GM18526 (cell line): ENCODE data around the gene CDK5.

ENCODE experiments used
- POLR2A ChIP-seq: IDR thresholded peaks from 3 replicates; pipeline ENCODE4 v1.6.1; 2011; ENCODE audit not compliant: insufficient read length; ENCODE audit errors: extremely low read depth

The CDK5 gene

DNA sequence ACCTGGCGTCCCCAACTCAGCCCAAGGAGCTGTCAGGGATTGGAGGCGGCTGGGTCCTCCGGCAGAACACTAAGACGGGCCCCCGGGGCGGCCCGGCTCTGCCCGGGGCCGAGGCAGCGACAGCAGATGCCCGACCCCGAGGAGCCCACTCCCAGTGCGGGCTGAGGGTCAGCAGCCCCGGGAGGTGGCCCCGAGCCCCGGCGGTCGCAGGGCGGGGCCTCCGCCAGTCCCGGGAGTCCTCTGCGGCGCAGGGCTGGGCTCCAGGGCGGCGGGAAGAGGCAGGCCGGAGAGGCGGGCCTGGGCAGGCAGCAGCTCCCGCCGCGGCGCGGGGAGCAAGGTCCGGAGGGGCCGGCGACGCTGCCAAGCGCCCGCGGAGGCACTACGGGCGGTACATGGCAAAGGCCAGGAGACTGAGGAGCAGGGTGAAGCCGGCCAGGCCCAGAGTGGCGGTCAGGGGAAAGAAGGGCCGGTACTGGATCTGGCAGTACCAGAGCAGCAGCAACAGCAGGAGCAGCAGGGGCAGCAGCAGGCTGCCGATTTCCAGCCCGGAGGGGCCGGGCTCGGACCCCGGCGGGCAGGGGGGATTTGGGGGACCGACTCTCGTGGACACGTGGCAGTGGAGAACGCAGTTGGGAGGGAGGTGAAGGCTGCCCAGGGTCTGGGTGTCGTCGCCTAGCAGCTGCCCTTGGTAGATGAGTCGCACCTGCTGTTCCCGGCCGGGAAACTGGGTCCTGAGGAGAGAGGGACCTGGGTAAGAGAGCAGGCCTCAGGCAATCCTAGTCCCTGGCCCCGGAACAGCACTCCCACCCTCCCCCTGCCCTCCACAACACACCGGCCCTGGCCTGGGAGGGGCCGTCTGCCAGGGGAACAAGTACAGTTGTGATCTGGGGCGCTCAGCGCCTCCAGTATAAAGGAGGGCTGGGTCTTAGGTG, 23.7 kb upstream of the CDK5 start:
- no peak for TF ChIP-seq POLR2A

- peak; percentile 86 for TF ChIP-seq POLR2A
Observed at GRCh38 chr7:151080522-151081169, 22.9 kb upstream of the CDK5 start, which contains the start of gene FASTK. Gene FASTK (minus strand): TSS chr7:151080809. CDS start chr7:151080766, 43 bp downstream.

- TF ChIP-seq POLR2A: no peak
Observed at GRCh38 chr7:151080067-151080521, 22.4 kb upstream of the CDK5 start.

DNA sequence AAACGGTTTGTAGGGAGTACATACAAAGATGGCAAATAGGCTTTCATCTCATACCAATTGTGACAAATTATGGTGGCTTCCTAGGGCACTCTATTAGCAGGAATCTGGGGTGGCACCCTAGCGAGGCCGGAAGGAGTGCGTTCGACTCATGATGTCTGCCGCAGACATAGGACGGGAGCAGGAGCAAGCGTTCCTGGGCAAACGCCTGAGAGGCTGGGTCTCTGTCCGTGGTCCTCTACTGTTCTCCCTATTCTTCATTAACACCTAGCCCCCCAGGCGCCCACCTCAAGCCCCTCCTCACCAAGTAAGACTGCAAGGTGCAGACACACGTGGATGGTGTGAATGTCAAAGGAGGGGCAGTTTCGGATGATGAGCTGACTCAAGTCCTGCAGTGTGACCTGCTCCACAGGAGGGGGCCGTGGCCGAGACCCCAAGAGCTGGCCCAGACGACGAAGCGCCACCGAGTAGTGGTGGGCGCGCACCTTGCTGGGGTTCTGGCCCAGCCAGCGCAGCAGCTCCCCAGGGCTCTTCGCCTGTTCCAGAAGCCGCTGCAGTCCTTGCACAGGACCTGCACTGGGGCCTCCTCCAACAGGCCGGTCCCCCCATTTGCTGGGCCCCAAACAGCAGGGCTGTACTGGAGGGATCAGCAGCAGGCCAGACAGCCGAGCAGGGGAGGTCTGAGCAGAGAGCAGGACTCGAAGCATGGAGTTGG, 21.7 kb upstream of the CDK5 start:
- no peak for TF ChIP-seq POLR2A

GRCh38 chr7:151078233-151079040, 20.7 kb upstream of the CDK5 start:
- TF ChIP-seq POLR2A: no peak

- no peak for TF ChIP-seq POLR2A
Observed at GRCh38 chr7:151077705-151078232, 20.1 kb upstream of the CDK5 start.

- TF ChIP-seq POLR2A: no peak
Observed at GRCh38 chr7:151076863-151077704, 19.4 kb upstream of the CDK5 start.

GRCh38 chr7:151075978-151076426, 18.3 kb upstream of the CDK5 start:
- TF ChIP-seq POLR2A: peak; percentile 36

DNA sequence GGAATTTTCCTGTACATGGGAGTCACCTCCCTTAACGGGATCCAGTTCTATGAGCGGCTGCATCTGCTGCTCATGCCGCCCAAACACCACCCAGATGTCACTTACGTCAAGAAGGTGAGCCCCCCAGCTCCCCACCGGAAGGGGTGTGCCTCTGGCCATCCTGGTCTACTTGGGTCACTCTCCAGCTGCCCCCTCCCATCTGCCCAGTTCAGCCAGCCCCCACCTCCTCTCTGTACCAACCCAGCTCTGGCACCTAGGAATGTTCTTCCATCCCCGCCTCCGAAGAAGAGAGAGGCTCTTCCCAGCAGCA, 17.9 kb upstream of the CDK5 start:
- no peak for TF ChIP-seq POLR2A

DNA sequence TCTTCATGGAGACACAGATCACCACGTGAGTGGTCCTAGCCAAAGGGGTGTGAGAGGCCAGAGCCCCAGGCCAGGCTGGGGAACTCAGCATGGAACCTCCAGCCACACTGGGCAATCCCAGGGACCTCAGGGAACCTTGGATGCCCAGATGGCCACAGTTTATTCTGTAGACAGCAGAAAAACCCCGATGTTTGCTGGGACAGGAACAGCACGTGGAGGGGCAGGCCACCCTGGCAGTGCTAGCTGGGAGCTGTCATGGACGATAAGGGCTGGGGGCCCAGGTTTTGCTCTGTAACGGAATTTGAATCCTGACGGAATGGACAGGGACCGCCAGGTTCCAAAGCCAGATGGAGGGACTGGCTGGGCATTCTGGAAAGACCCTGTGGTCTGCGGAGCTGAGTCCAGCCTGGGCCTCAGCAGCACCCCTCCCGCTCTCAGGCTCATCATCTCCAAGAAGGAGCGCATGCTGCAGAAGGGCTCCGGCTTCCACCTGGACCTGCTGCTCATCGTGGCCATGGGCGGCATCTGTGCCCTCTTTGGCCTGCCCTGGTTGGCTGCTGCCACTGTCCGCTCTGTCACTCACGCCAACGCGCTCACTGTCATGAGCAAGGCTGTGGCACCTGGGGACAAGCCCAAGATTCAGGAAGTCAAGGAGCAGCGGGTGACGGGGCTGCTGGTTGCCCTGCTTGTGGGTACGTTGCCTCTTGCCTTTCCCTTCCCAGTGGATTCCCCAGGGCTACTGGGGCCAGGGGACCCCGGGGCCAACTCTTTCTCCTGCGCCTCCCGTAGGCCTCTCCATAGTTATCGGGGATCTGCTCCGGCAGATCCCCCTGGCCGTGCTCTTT, 17.3 kb upstream of the CDK5 start:
- TF ChIP-seq POLR2A: no peak

DNA sequence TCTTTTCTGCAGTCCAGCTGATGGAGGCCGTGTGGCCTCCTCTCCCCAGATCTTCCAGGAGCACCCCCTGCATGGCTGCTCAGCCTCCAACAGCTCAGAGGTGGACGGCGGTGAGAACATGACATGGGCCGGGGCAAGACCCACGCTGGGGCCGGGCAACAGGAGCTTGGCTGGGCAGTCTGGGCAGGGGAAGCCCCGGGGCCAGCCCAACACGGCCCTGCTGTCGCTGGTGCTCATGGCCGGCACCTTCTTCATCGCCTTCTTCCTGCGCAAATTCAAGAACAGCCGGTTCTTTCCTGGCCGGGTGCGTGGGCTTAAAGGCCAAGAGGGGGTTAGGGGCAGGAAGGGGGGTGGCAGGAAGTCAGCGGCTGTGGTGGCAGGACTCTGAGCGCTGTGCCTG, 16.3 kb upstream of the CDK5 start:
- TF ChIP-seq POLR2A: no peak

GRCh38 chr7:151071032-151071866, 13.6 kb upstream of the CDK5 start:
- no peak for TF ChIP-seq POLR2A
